Measurements from ENCODE around the gene FARP1.

Gene FARP1

DNA sequence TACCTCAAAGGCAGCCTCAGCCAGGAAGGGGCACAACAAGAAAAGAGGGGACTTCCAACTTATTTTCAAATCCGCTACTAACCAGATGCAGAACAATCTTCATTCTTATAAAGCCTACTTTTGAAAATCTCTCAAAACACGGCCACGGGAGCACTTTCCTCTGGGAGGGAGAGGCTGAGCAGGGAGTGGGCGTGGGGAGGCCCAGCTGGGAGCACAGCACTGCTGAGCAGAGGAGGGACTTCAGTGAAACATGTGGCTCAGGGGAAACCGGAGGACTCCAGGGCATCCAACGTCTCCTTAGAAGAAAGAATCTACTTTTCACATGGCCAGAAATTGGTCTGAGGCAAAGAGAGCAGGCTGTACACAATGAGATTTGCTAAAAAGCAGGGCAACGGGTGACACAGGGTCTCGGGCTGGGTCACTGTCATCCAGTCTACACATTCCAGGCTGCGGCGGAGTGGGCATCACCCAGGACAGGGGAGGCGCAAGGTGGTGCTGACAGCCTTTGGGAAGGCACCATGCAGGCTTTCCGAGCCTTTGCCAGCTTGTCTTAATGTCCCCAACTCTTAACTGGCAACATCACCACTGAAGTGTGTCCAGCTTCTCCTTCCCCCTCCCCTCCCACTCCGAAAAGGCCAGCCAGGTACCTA is 317.0 kb downstream of the FARP1 start:
- no CpG with 5 or more reads among the region's 13 CpGs for WGBS (ENCODE audit: extremely low coverage, insufficient coverage, insufficient read length)
- no peak for DNase-seq
- Histone ChIP-seq H3K27me3 (ENCODE audit: insufficient read depth, low read length) (no peaks in the 10 kb centered on the region), H3K79me1 (ENCODE audit: low read length) (no peaks in the 10 kb centered on the region), H3K23ac (ENCODE audit: low read length) (no peak overlapping the region), H4K12ac (ENCODE audit: low read depth, low read length) (no peak overlapping the region), H4K91ac (ENCODE audit: low read depth, low read length) (no peak overlapping the region), H3K9me3 (ENCODE audit: insufficient read depth, low read depth, low read length) (no peaks in the 10 kb centered on the region), H2BK12ac (ENCODE audit: low read length) (no peak overlapping the region), H2BK5ac (ENCODE audit: low read depth, low read length, poor library complexity) (no peak overlapping the region), H3K4me1 (ENCODE audit: control insufficient read depth in 1 of 2, insufficient read depth in 2 of 2, low read length in 2 of 2) (no peaks in the 10 kb centered on the region), H2AFZ (ENCODE audit: insufficient read depth, low read length, poor library complexity) (no peak overlapping the region), H3K4me2 (ENCODE audit: low read length) (no peak overlapping the region), H3K4ac (ENCODE audit: low read depth, low read length) (no peak overlapping the region), H2BK120ac (ENCODE audit: insufficient read depth, low read length, poor library complexity) (no peak overlapping the region), H3K18ac (ENCODE audit: low read length) (no peak overlapping the region), H3K4me3 (ENCODE audit: low read depth, low read length) (no peak overlapping the region), H3K9ac (ENCODE audit: low read length) (no peak overlapping the region), H2AK5ac (ENCODE audit: low read length) (no peak overlapping the region), H3K14ac (ENCODE audit: low read length) (no peak overlapping the region), H3K79me2 (ENCODE audit: control insufficient read depth, insufficient read depth, low read length, poor library complexity) (no peaks in the 10 kb centered on the region), H3K36me3 (ENCODE audit: control insufficient read depth in 1 of 2, insufficient read depth in 2 of 2, low read length in 2 of 2) (peaks cover 46 to 57% of the 10 kb centered on the region in 2 experiments), H3K27ac (ENCODE audit: low read depth, low read length) (no peak overlapping the region), H4K8ac (ENCODE audit: low read depth, low read length) (no peak overlapping the region)

DNA sequence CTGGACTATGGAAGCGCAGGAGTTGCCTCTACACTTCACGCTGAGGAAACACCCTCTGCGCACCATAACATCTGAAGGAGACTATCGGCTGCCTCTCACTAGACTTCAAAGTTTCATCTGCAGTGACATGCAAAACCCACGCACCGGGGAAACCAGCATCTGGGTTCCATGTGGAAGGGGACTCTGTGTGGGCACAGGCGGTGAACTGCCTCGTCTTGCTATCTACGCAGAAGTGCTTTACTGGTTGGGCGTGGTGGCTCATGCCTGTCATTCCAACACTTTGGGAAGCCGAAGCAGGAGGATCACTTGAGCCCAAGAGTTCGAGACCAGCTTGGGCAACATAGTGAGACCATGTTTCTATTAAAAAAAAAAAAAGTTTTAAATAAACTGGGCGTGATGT is 317.6 kb downstream of the FARP1 start:
- no peak overlapping the region for H2BK12ac ChIP-seq (ENCODE audit: low read length)
- no peaks in the 10 kb centered on the region for H3K79me2 ChIP-seq (ENCODE audit: control insufficient read depth, insufficient read depth, low read length, poor library complexity)
- no peak overlapping the region for H2AFZ ChIP-seq (ENCODE audit: insufficient read depth, low read length, poor library complexity)
- peaks cover 50 to 61% of the 10 kb centered on the region in 2 experiments for H3K36me3 ChIP-seq (ENCODE audit: control insufficient read depth in 1 of 2, insufficient read depth in 2 of 2, low read length in 2 of 2)
- H3K79me1 ChIP-seq (ENCODE audit: low read length) = no peaks in the 10 kb centered on the region
- no peak overlapping the region for H3K4me3 ChIP-seq (ENCODE audit: low read depth, low read length)
- H3K27me3 ChIP-seq (ENCODE audit: insufficient read depth, low read length) = no peaks in the 10 kb centered on the region
- no peak overlapping the region for H3K27ac ChIP-seq (ENCODE audit: low read depth, low read length)
- no peak overlapping the region for H3K4me2 ChIP-seq (ENCODE audit: low read length)
- DNase-seq = no peak
- H4K91ac ChIP-seq (ENCODE audit: low read depth, low read length) = no peak overlapping the region
- H3K23ac ChIP-seq (ENCODE audit: low read length) = no peak overlapping the region
- H4K12ac ChIP-seq (ENCODE audit: low read depth, low read length) = no peak overlapping the region
- no peak overlapping the region for H3K14ac ChIP-seq (ENCODE audit: low read length)
- H4K8ac ChIP-seq (ENCODE audit: low read depth, low read length) = no peak overlapping the region
- H3K4ac ChIP-seq (ENCODE audit: low read depth, low read length) = no peak overlapping the region
- H3K9me3 ChIP-seq (ENCODE audit: insufficient read depth, low read depth, low read length) = no peaks in the 10 kb centered on the region
- H2BK5ac ChIP-seq (ENCODE audit: low read depth, low read length, poor library complexity) = no peak overlapping the region
- H3K4me1 ChIP-seq (ENCODE audit: control insufficient read depth in 1 of 2, insufficient read depth in 2 of 2, low read length in 2 of 2) = no peaks in the 10 kb centered on the region
- H2AK5ac ChIP-seq (ENCODE audit: low read length) = no peak overlapping the region
- WGBS (ENCODE audit: extremely low coverage, insufficient coverage, insufficient read length) = no CpG with 5 or more reads among the region's 13 CpGs
- no peak overlapping the region for H3K18ac ChIP-seq (ENCODE audit: low read length)
- H2BK120ac ChIP-seq (ENCODE audit: insufficient read depth, low read length, poor library complexity) = no peak overlapping the region
- H3K9ac ChIP-seq (ENCODE audit: low read length) = peak overlapping the region; percentile 41

DNA sequence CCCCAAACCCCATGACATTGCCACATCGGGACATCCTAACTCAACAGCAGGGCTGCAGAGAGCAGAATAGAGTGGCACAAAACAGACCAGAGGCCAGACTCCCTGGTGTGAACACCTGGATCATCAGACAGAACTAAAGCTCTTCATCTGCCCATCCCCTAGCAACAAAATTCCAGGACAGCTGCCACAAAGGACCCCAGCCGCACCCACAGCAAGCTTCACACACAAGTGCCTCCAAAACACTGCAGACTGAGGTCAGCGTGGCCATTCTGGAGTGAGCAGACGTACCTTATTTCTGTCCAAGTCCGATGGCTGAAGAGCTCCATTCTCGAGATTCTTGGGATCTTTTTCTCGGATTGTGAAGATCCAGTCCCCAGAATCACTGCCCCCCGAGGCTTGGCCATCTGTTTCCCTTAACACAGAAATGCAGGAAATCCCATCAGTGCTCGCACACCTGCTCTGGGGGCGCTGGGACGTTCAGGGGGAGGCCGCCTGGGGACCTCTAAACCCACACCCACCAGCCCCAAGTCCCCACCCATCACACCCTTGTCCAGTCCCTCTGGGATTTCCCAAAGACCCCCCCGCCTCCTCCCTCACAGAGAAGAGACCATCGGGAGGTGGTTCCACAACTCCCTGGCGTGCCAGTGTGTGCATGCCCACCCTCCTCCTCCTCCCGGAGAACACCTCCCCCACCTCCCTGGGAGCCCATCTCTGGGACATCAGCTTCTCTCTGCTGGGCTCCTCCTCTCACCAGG is 318.8 kb downstream of the FARP1 start:
- Histone ChIP-seq H2AFZ (ENCODE audit: insufficient read depth, low read length, poor library complexity) (no peak overlapping the region), H2BK5ac (ENCODE audit: low read depth, low read length, poor library complexity) (no peak overlapping the region), H2BK120ac (ENCODE audit: insufficient read depth, low read length, poor library complexity) (no peak overlapping the region), H3K23ac (ENCODE audit: low read length) (no peak overlapping the region), H3K27me3 (ENCODE audit: insufficient read depth, low read length) (no peaks in the 10 kb centered on the region), H3K18ac (ENCODE audit: low read length) (no peak overlapping the region), H4K91ac (ENCODE audit: low read depth, low read length) (no peak overlapping the region), H3K4me1 (ENCODE audit: control insufficient read depth in 1 of 2, insufficient read depth in 2 of 2, low read length in 2 of 2) (no peaks in the 10 kb centered on the region), H3K27ac (ENCODE audit: low read depth, low read length) (no peak overlapping the region), H3K36me3 (ENCODE audit: control insufficient read depth in 1 of 2, insufficient read depth in 2 of 2, low read length in 2 of 2) (peaks cover 44 to 59% of the 10 kb centered on the region in 2 experiments), H3K14ac (ENCODE audit: low read length) (no peak overlapping the region), H3K4ac (ENCODE audit: low read depth, low read length) (no peak overlapping the region), H3K79me2 (ENCODE audit: control insufficient read depth, insufficient read depth, low read length, poor library complexity) (no peaks in the 10 kb centered on the region), H3K4me3 (ENCODE audit: low read depth, low read length) (no peak overlapping the region), H4K8ac (ENCODE audit: low read depth, low read length) (no peak overlapping the region), H3K9me3 (ENCODE audit: insufficient read depth, low read depth, low read length) (no peaks in the 10 kb centered on the region), H2AK5ac (ENCODE audit: low read length) (no peak overlapping the region), H2BK12ac (ENCODE audit: low read length) (no peak overlapping the region), H3K79me1 (ENCODE audit: low read length) (no peaks in the 10 kb centered on the region), H4K12ac (ENCODE audit: low read depth, low read length) (no peak overlapping the region), H3K9ac (ENCODE audit: low read length) (no peak overlapping the region), H3K4me2 (ENCODE audit: low read length) (no peak overlapping the region)
- DNase-seq = no peak
- no CpG with 5 or more reads among the region's 16 CpGs for WGBS (ENCODE audit: extremely low coverage, insufficient coverage, insufficient read length)

DNA sequence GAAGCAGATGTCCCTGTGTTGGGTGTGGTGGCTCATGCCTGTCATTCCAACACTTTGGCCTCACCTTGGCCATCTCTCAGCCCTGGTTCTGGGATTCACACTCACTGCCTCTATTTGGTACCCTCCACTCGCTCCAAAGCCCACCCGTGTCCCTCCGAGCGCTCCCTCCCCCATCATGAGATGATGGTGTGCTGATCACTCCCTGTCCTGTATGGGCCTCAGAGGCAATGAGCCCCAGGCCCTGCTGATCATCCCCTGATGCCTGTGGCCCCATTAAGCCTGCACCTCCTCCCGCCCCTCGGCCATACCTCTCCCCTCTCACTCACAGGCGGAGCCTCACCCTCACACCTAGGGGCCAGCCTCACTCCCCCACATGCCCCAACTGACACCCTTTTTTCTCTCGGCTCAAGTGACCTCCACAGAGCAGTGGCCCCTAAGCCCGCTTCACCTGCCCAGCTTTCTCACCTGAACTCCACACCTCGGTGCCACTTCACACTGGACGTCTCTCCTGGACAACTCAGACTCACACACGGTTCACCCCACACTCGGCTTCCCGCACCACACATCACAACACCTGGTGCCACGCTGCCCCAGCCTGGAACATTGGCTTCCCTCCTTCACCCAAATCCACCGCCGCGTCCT is 319.5 kb downstream of the FARP1 start:
- H4K12ac ChIP-seq (ENCODE audit: low read depth, low read length) = no peak overlapping the region
- H3K4me3 ChIP-seq (ENCODE audit: low read depth, low read length) = no peak overlapping the region
- DNase-seq = no peak
- H2BK120ac ChIP-seq (ENCODE audit: insufficient read depth, low read length, poor library complexity) = no peak overlapping the region
- no peaks in the 10 kb centered on the region for H3K79me1 ChIP-seq (ENCODE audit: low read length)
- no peak overlapping the region for H2BK12ac ChIP-seq (ENCODE audit: low read length)
- H3K4me2 ChIP-seq (ENCODE audit: low read length) = no peak overlapping the region
- no peak overlapping the region for H3K27ac ChIP-seq (ENCODE audit: low read depth, low read length)
- H4K91ac ChIP-seq (ENCODE audit: low read depth, low read length) = no peak overlapping the region
- peak overlapping the region; percentile 26 for H3K18ac ChIP-seq (ENCODE audit: low read length)
- H3K9ac ChIP-seq (ENCODE audit: low read length) = no peak overlapping the region
- H3K4me1 ChIP-seq (ENCODE audit: control insufficient read depth in 1 of 2, insufficient read depth in 2 of 2, low read length in 2 of 2) = no peaks in the 10 kb centered on the region
- WGBS (ENCODE audit: extremely low coverage, insufficient coverage, insufficient read length) = no CpG with 5 or more reads among the region's 18 CpGs
- no peak overlapping the region for H2AK5ac ChIP-seq (ENCODE audit: low read length)
- H3K4ac ChIP-seq (ENCODE audit: low read depth, low read length) = no peak overlapping the region
- no peak overlapping the region for H2BK5ac ChIP-seq (ENCODE audit: low read depth, low read length, poor library complexity)
- H3K23ac ChIP-seq (ENCODE audit: low read length) = no peak overlapping the region
- H3K27me3 ChIP-seq (ENCODE audit: insufficient read depth, low read length) = no peaks in the 10 kb centered on the region
- no peak overlapping the region for H3K14ac ChIP-seq (ENCODE audit: low read length)
- no peak overlapping the region for H4K8ac ChIP-seq (ENCODE audit: low read depth, low read length)
- no peak overlapping the region for H2AFZ ChIP-seq (ENCODE audit: insufficient read depth, low read length, poor library complexity)
- no peaks in the 10 kb centered on the region for H3K9me3 ChIP-seq (ENCODE audit: insufficient read depth, low read depth, low read length)
- H3K79me2 ChIP-seq (ENCODE audit: control insufficient read depth, insufficient read depth, low read length, poor library complexity) = no peaks in the 10 kb centered on the region
- peaks cover 40 to 55% of the 10 kb centered on the region in 2 experiments for H3K36me3 ChIP-seq (ENCODE audit: control insufficient read depth in 1 of 2, insufficient read depth in 2 of 2, low read length in 2 of 2)

Measured in trophoblast cell (in vitro differentiated cells and primary cell).